Lower lobe of right lung (tissue), 2 donors: Measurements from ENCODE around the gene PRCD. TPM values are rescaled to one million over a fixed set of nuclear protein-coding genes. Genes with fewer than 3 reads are reported as not detected.
A peak's percentile ranks its signal among the peaks of the same experiment; 100 is the strongest.

ENCODE experiments used
- ATAC-seq, 2 donors: fragments of 200-7000 bp; cut with Tn5 transposase; one replicate each; pipeline ENCODE4 v1.9.1; 2020 to 2022; ENCODE audit warnings: mild to moderate bottlenecking in 2 of 2, moderate library complexity in 2 of 2
- DNase-seq: peaks from one replicate; pipeline ENCODE4 v3.0.0-alpha.2; 2020
- H3K27ac ChIP-seq: fragments of 200-600 bp; one replicate; pipeline ENCODE4 v1.8.0; 2022
- H3K27me3 ChIP-seq: fragments of 200-600 bp; one replicate; pipeline ENCODE4 v1.8.0; 2022; ENCODE audit warnings: low read depth
- H3K36me3 ChIP-seq: fragments of 200-600 bp; one replicate; pipeline ENCODE4 v1.8.0; 2022; ENCODE audit warnings: mild to moderate bottlenecking
- H3K4me1 ChIP-seq: fragments of 200-600 bp; one replicate; pipeline ENCODE4 v1.8.0; 2022
- H3K4me3 ChIP-seq: fragments of 200-600 bp; one replicate; pipeline ENCODE4 v1.8.0; 2022; ENCODE audit warnings: mild to moderate bottlenecking
- H3K9me3 ChIP-seq: fragments of 200-600 bp; one replicate; pipeline ENCODE4 v1.8.0; 2022
- CTCF ChIP-seq: fragments of 200-600 bp; IDR thresholded peaks from one replicate; pipeline ENCODE4 v1.8.0; 2022; ENCODE audit warnings: antibody characterized with exemption, mild to moderate bottlenecking
- intact Hi-C: fragments of 100-400 bp; cut with DNase I; formaldehyde crosslinking; loops from one replicate; pipeline ENCODE4 v1.11.0; 2022
- total RNA-seq: library from RNA; stranded (reverse); fragmentation: NEBNext Ultra II Directional; extraction: Animal tissue kit (Norgen Biotek cat#: 25700); gene quantifications from one replicate; pipeline ENCODE4 v1.2.1, GENCODE V29; 2021
- donor health status: DM: no; HTN: yes; CAD: no; lungs with severe emphysema.

PRCD gene
- total RNA-seq, 1 donor from 2014 or later = 8.2 TPM

DNA sequence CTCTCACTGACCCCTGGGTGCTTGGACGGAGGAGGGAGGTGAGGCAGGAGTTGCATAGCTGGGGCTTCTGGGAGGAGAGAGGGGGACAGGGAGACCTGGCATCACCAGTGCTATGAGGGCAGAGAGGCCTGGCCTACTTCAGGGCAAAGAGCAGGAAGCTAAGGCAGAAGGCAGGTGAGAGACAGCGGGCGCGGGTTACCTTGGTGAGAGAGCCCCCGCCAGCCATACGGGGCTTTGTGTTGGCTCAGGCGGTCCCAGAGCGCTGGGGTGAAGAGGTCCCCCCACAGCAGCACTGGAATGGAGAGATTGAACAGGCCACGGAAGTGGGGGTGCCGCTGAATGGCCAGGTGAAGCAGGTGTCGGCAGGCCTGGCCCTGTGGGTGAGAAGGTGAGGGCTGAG lies 34.3 kb downstream of the PRCD start:
- Histone ChIP-seq H3K4me1 (no peaks in the 10 kb centered on the region), H3K27me3 (no peaks in the 10 kb centered on the region), H3K9me3 (no peaks in the 10 kb centered on the region), H3K4me3 (no peak overlapping the region), H3K27ac (no peak overlapping the region), H3K36me3 (no peaks in the 10 kb centered on the region)
- intact Hi-C loops = no loop called here
- ATAC-seq (no peak), DNase-seq (no peak)
- TF ChIP-seq CTCF = no peak

- H3K4me1 ChIP-seq = no peaks in the 10 kb centered on the region
- H3K27me3 ChIP-seq = no peaks in the 10 kb centered on the region
- H3K36me3 ChIP-seq = no peaks in the 10 kb centered on the region
- H3K4me3 ChIP-seq = no peak overlapping the region
- no peaks in the 10 kb centered on the region for H3K9me3 ChIP-seq
- no peak for ATAC-seq
- no peak overlapping the region for H3K27ac ChIP-seq
- no peak for TF ChIP-seq CTCF
- DNase-seq = no peak
- intact Hi-C loops = no loop called here
Measured at GRCh38 chr17:76575570-76575969, 35.7 kb downstream of the PRCD start.

DNA sequence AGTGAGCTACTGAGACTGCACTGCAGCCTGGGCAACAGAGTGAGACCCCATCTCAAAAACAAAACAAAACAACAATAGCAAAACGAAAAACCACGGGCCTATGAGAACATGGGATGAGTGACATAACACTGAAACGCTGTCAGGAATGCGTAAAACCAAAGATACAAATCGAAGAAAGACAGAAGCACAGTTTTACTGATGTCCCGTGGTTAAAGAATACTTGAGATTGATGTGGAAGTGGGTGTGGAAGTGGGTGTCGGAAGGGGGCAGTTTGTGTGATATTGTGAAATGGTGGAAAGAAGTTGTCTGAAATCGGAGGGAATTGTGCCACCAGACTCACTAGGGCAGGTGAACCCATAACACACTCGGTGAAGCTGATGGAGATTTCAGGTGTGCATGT lies 36.3 kb downstream of the PRCD start:
- ATAC-seq (no peak), DNase-seq (no peak)
- Histone ChIP-seq H3K4me3 (no peak overlapping the region), H3K4me1 (no peaks in the 10 kb centered on the region), H3K27me3 (no peaks in the 10 kb centered on the region), H3K36me3 (no peaks in the 10 kb centered on the region), H3K9me3 (no peaks in the 10 kb centered on the region), H3K27ac (no peak overlapping the region)
- no peak for TF ChIP-seq CTCF
- intact Hi-C loops = no loop called here

DNA sequence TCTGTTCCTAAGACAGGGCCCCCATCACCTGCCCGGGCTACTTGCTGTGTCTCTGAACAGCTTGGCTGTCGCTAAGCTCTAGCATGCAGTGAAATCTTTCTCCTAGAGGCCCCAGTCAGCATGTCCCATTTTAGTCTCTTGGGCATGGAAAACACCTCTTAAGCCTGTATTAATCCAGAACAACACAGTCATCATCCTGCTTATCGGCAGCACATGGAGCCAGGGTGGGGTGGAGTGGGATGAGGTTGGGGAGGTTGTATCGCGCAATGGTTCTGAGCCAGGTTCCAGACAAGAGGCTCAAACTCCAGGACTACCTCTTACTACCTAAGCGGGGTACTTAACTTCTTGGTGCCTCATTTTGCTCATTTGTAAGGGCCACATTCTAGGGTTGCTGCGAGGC lies 38.0 kb downstream of the PRCD start:
- no peak for TF ChIP-seq CTCF
- no peak for ATAC-seq
- no peaks in the 10 kb centered on the region for H3K4me1 ChIP-seq
- intact Hi-C loops = no loop called here
- H3K9me3 ChIP-seq = no peaks in the 10 kb centered on the region
- H3K27me3 ChIP-seq = no peaks in the 10 kb centered on the region
- no peaks in the 10 kb centered on the region for H3K36me3 ChIP-seq
- no peak overlapping the region for H3K27ac ChIP-seq
- DNase-seq = no peak
- H3K4me3 ChIP-seq = no peak overlapping the region

DNA sequence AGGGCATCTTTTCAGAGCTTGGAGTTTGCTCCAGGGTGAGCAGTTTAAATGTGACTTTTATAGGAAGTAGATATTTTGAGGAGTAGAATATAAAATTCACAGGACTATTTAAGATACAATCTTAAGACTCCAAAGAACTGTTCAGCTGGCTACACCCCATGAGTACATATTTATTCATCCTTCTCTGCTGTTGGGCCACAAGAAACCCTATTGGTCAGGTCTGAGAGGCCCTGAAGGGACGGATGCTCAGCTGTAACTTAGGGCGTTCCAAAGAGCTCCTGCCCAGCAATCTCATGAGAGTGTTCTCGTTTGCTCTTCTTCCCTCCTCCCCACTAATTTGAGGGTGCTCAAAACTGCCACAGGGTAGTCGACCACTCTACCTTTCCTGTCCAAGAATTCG lies 38.5 kb downstream of the PRCD start:
- Histone ChIP-seq H3K4me1 (no peaks in the 10 kb centered on the region), H3K36me3 (no peaks in the 10 kb centered on the region), H3K9me3 (no peaks in the 10 kb centered on the region), H3K27me3 (no peaks in the 10 kb centered on the region), H3K27ac (no peak overlapping the region), H3K4me3 (no peak overlapping the region)
- DNase-seq (no peak), ATAC-seq (peak; percentile 34 to 79)
- intact Hi-C loops = no loop called here
- TF ChIP-seq CTCF = no peak

DNA sequence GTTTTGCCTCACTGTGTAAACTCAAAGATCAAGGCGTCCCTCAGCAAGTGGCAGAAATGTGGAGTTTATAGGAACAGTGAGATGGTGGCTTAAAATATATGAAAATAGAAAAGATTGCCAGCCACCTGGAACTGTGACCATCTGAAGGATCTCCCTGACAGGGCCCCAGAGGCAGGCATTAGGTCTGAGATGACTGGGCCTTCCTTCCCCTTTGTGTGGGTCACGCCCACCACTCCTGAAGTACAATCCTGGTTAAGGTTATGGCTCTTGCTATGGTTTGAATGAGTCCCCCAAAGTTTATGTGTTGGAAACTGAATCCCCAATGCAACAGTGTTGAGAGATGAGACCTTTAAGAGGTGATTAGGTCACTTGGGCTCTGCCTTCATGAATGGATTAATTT lies 39.4 kb downstream of the PRCD start:
- TF ChIP-seq CTCF = no peak
- Histone ChIP-seq H3K4me3 (no peak overlapping the region), H3K27ac (no peak overlapping the region), H3K36me3 (no peaks in the 10 kb centered on the region), H3K27me3 (no peaks in the 10 kb centered on the region), H3K9me3 (no peaks in the 10 kb centered on the region), H3K4me1 (peaks cover under 1% of the 10 kb centered on the region)
- intact Hi-C loops = no loop called here
- ATAC-seq (peak in 1 of 2 donors; percentile 43), DNase-seq (no peak)
